GM12878 (cell line): Measurements from ENCODE around the gene CORO7. TPM values are rescaled to one million over a fixed set of nuclear protein-coding genes. Genes with fewer than 3 reads are reported as not detected.

Experiments used
- ATAC-seq: fragments of 200-7000 bp; cut with Tn5 transposase; 3 replicates; pipeline ENCODE4 v1.9.1; 2020; ENCODE audit warnings: mild to moderate bottlenecking, moderate library complexity
- BruUV-seq: library from RNA; stranded (reverse); fragments of 400-500 nt; replicated peaks from 2 replicates; lab custom pipeline; 2021; lab: Mats Ljungman, UMichigan
- CTCF ChIA-PET: fragments of 300-600 bp; sonication (Branson Sonifier 250); formaldehyde crosslinking; extraction: SDS; loops from one replicate; lab custom pipeline; 2021; ENCODE audit warnings: inconsistent platforms; lab: Yijun Ruan, JAX
- POLR2A ChIA-PET: fragments of 350-600 bp; formaldehyde crosslinking; extraction: SDS; loops from one replicate; lab custom pipeline; 2021; ENCODE audit warnings: inconsistent platforms; lab: Charles Lee
- RAD21 ChIA-PET: fragments of 300-600 bp; sonication (Branson Sonifier 250); formaldehyde crosslinking; loops from one replicate; lab custom pipeline; 2023; ENCODE audit warnings: antibody characterized with exemption; ENCODE audit not compliant: unreplicated experiment; lab: Charles Lee
- SMC1A ChIA-PET: fragments of 300-600 bp; sonication (Branson Sonifier 250); formaldehyde crosslinking; loops from one replicate; lab custom pipeline; 2023; ENCODE audit not compliant: unreplicated experiment, uncharacterized antibody; lab: Charles Lee
- DNase-seq: peaks from one replicate; pipeline ENCODE4 v3.0.0-alpha.2; 2011; ENCODE audit warnings: low read depth, low spot score
- FAIRE-seq: peaks from 3 replicates; lab custom pipeline; 2011; peaks lifted over from hg19 to GRCh38; lab: Jason Lieb, UNC
- H2AFZ ChIP-seq: 2 replicates; pipeline ENCODE4 v1.6.0; 2011; ENCODE audit warnings: low read depth, low read length, control low read depth; ENCODE audit not compliant: control insufficient read depth
- H3K27ac ChIP-seq: 2 replicates; pipeline ENCODE4 v1.5.1; 2011; ENCODE audit warnings: control low read depth; ENCODE audit not compliant: control insufficient read depth, insufficient read depth
- H3K27me3 ChIP-seq, 2 experiments: replicated peaks in 1 of 2; 2 replicates each; pipeline versions ENCODE4 v1.6.0 to v1.6.1; 2011; ENCODE audit warnings: low read length in 1 of 2; ENCODE audit not compliant: control insufficient read depth in 2 of 2, insufficient read depth in 2 of 2
- H3K36me3 ChIP-seq, 2 experiments: 2 replicates each; pipeline ENCODE4 v1.5.1; 2011; ENCODE audit warnings: low read length in 1 of 2; ENCODE audit not compliant: control insufficient read depth in 2 of 2, insufficient read depth in 2 of 2
- H3K4me1 ChIP-seq: 2 replicates; pipeline ENCODE4 v1.6.1; 2011; ENCODE audit warnings: mild to moderate bottlenecking, low read length, moderate library complexity, mixed read lengths; ENCODE audit not compliant: control insufficient read depth, insufficient read depth
- H3K4me2 ChIP-seq: 2 replicates; pipeline ENCODE4 v1.6.0; 2011; ENCODE audit warnings: control low read depth; ENCODE audit not compliant: control insufficient read depth, insufficient read depth
- H3K4me3 ChIP-seq: fragments of 200-600 bp; sonication (generic); 2 replicates; pipeline ENCODE4 v1.5.1; 2016
- H3K79me2 ChIP-seq: 2 replicates; pipeline ENCODE4 v1.6.0; 2011; ENCODE audit warnings: low read length; ENCODE audit not compliant: control insufficient read depth, insufficient read depth
- H3K9ac ChIP-seq: 2 replicates; pipeline ENCODE4 v1.8.0; 2011; ENCODE audit warnings: low read length, control low read depth, mixed read lengths; ENCODE audit not compliant: control insufficient read depth, insufficient read depth
- H3K9me3 ChIP-seq: replicated peaks from 3 replicates; pipeline ENCODE4 v1.5.1; 2011; ENCODE audit warnings: mild to moderate bottlenecking, low read length; ENCODE audit not compliant: control insufficient read depth, insufficient read depth
- H4K20me1 ChIP-seq: 2 replicates; pipeline ENCODE4 v1.6.0; 2011; ENCODE audit not compliant: control insufficient read depth, insufficient read depth
- CHD2 ChIP-seq: IDR thresholded peaks from 2 replicates; pipeline ENCODE4 v1.6.1; 2011; ENCODE audit warnings: low read depth, low read length, improper control_type of control experiment, borderline replicate concordance
- E2F8 ChIP-seq: fragments of 450-650 bp; IDR thresholded peaks from 2 replicates; pipeline ENCODE4 v1.6.1; 2018; ENCODE audit warnings: mild to moderate bottlenecking, low read depth, moderate library complexity; ENCODE audit not compliant: partially characterized antibody
- EED ChIP-seq: sonication (generic); IDR thresholded peaks from 2 replicates; pipeline ENCODE4 v1.6.1; 2016; ENCODE audit warnings: antibody characterized with exemption, low read depth
- EZH2 ChIP-seq: IDR thresholded peaks from 2 replicates; pipeline ENCODE4 v1.6.1; 2012; ENCODE audit warnings: low read depth, mild to moderate bottlenecking, control low read depth, inconsistent platforms, low read length, borderline replicate concordance; ENCODE audit not compliant: control insufficient read depth
- JUND ChIP-seq: IDR thresholded peaks from 2 replicates; pipeline ENCODE4 v1.6.1; 2012; ENCODE audit warnings: low read depth, mild to moderate bottlenecking, low read length, improper control_type of control experiment, moderate library complexity
- NBN ChIP-seq: fragments of 450-650 bp; IDR thresholded peaks from 2 replicates; pipeline ENCODE4 v1.6.1; 2016
- NFIC ChIP-seq: IDR thresholded peaks from 2 replicates; pipeline ENCODE4 v1.6.1; 2012; ENCODE audit warnings: low read depth, mild to moderate bottlenecking, inconsistent platforms, low read length, moderate library complexity
- NRF1 ChIP-seq: conservative IDR thresholded peaks from 2 replicates; pipeline ENCODE4 v1.6.1; 2011; ENCODE audit warnings: mild to moderate bottlenecking, low read depth, low read length, improper control_type of control experiment
- PAX5 ChIP-seq: IDR thresholded peaks from 2 replicates; pipeline ENCODE4 v1.6.1; 2011; ENCODE audit warnings: low read depth, low read length, borderline replicate concordance
- POLR2A ChIP-seq: IDR thresholded peaks from 2 replicates; pipeline ENCODE4 v1.6.1; 2011; ENCODE audit warnings: low read depth, mild to moderate bottlenecking, low read length
- SMAD5 ChIP-seq: IDR thresholded peaks from 2 replicates; pipeline ENCODE4 v1.6.1; 2016; ENCODE audit warnings: antibody characterized with exemption, low read depth
- SREBF2 ChIP-seq: IDR thresholded peaks from 2 replicates; pipeline ENCODE4 v1.6.1; 2012; ENCODE audit warnings: mild to moderate bottlenecking, low read length
- TAF1 ChIP-seq: IDR thresholded peaks from 2 replicates; pipeline ENCODE4 v1.6.1; 2011; ENCODE audit warnings: mild to moderate bottlenecking, low read depth, low read length, borderline replicate concordance
- ZBTB33 ChIP-seq: fragments of 450-650 bp; IDR thresholded peaks from 2 replicates; pipeline ENCODE4 v1.6.1; 2017; ENCODE audit warnings: mild to moderate bottlenecking
- ZNF274 ChIP-seq: IDR thresholded peaks from one replicate; pipeline ENCODE4 v1.8.0; 2011; ENCODE audit not compliant: insufficient read length, insufficient read depth
- WGBS: methylation state at CpG from one replicate; pipeline ENCODE4 v1.1.6; 2016; ENCODE audit warnings: low lambda C conversion rate; ENCODE audit not compliant: insufficient replicate concordance, insufficient coverage; ENCODE audit errors: missing lambda C conversion rate; 5-methylcytosine and 5-hydroxymethylcytosine counted together
- in situ Hi-C: fragments of 300-500 bp; cut with MboI; formaldehyde crosslinking; loops from 9 replicates; pipeline ENCODE4 v1.14.3; 2018; ENCODE audit warnings: mixed read lengths
- intact Hi-C: fragments of 100-400 bp; cut with micrococcal nuclease; formaldehyde crosslinking; loops from one replicate; pipeline ENCODE4 v1.14.2; 2022; ENCODE audit not compliant: unreplicated experiment
- polyA plus RNA-seq, 11 experiments: library from polyadenylated mRNA; depleted of rRNA in 4 of 11; unstranded in 6 of 11; stranded (reverse) in 5 of 11; fragments of >200 nt; fragmentation: Nextera tagmentation in 4 of 11; fragmentation: Illumina TruSeq in 1 of 11; extraction: Ambion mirVana in 4 of 11; extraction: Trizol in 1 of 11; gene quantifications; 1 replicate in 1 of 11; 2 replicates in 10 of 11; pipeline versions ENCODE4 v1.2.1 to v1.2.3, GENCODE V29; 2011 to 2016; ENCODE audit warnings: inconsistent platforms in 2 of 11, missing spikeins in 2 of 11, low read depth in 1 of 11
- total RNA-seq, 4 experiments: library from RNA; depleted of rRNA in 3 of 4; stranded (reverse); fragments of >200 nt in 3 of 4; fragmentation: Illumina TruSeq in 1 of 4; extraction: Trizol in 1 of 4; gene quantifications; 2 replicates each; pipeline versions ENCODE4 v1.2.1 to v1.2.3, GENCODE V29; 2013 to 2021

The CORO7 gene
- total and polyA plus RNA-seq, 10 of the 15 experiments (the other 5 are each of a cell fraction or from before 2014, with no cell fraction given): 0.64 to 89.2 (median 43.7) TPM

- Histone ChIP-seq H3K9me3 (no peaks in the 10 kb centered on the region), H3K27ac (no peak overlapping the region), H3K4me2 (no peak overlapping the region), H2AFZ (no peak overlapping the region), H3K79me2 (no peaks in the 10 kb centered on the region), H3K4me3 (no peak overlapping the region), H3K4me1 (no peaks in the 10 kb centered on the region), H3K27me3 (no peaks in the 10 kb centered on the region), H3K36me3 (peaks cover 21 to 46% of the 10 kb centered on the region in 2 experiments), H3K9ac (no peak overlapping the region), H4K20me1 (no peaks in the 10 kb centered on the region; the same call in 1 of the 2 replicates)
- FAIRE-seq: no peak
- no peak for DNase-seq
- RAD21 ChIA-PET: no interaction called here
- BruUV-seq: no TSS peak
- 96% methylated on average over 11 of the region's 11 CpGs for WGBS
- CTCF ChIA-PET: interaction anchor here (0.5 kb wide), 1 partner anchor 106 kb away, joined by 3 read pairs; no protein-coding TSS in a partner anchor
- TF ChIP-seq ZBTB33 (no peak), PAX5 (no peak), E2F8 (no peak), NRF1 (no peak), CHD2 (no peak), SREBF2 (no peak), EED (no peak), JUND (no peak), NBN (no peak), POLR2A (no peak), NFIC (no peak), ZNF274 (no peak), EZH2 (no peak), SMAD5 (no peak), TAF1 (no peak)
- no peak for ATAC-seq
- SMC1A ChIA-PET: no interaction called here
- POLR2A ChIA-PET: no interaction called here
- intact Hi-C loops: no loop called here
- in situ Hi-C loops: no loop called here
Observed at GRCh38 chr16:4442371-4442770, 26.0 kb upstream of the CORO7 start.
